Ureter (tissue), 1 donor: Measurements from ENCODE around the gene MPP2. TPM values are rescaled to one million over a fixed set of nuclear protein-coding genes. Genes with fewer than 3 reads are reported as not detected.
"Not testable (repeated sequence)": the region's sequence is repeated elsewhere in the genome, so short reads cannot be mapped to it uniquely, and the experiment has no call there.

Source experiments
- DNase-seq: peaks from one replicate; pipeline ENCODE4 v3.0.0-alpha.2; 2020; ENCODE audit warnings: low spot score
- total RNA-seq: library from RNA; stranded (reverse); gene quantifications from one replicate; pipeline ENCODE4 v1.2.4, GENCODE V29; 2023
- donor health status: DM: yes; HTN: yes; CAD: no.

Gene MPP2
- total RNA-seq, 1 donor from 2014 or later = 9.8 TPM

- no peak for DNase-seq
Observed at GRCh38 chr17:43901861-43902589, 5.3 kb downstream of the MPP2 start.

- DNase-seq = no peak
Observed at GRCh38 chr17:43900858-43901754, 6.2 kb downstream of the MPP2 start.

GRCh38 chr17:43900183-43900857, 7.0 kb downstream of the MPP2 start:
- peak; percentile 82 for DNase-seq

- no peak for DNase-seq
Observed at GRCh38 chr17:43898446-43898845, 8.9 kb downstream of the MPP2 start.

- DNase-seq = no peak
Observed at GRCh38 chr17:43897831-43898230, 9.5 kb downstream of the MPP2 start.

- DNase-seq = not testable (repeated sequence)
Observed at GRCh38 chr17:43894494-43894893, 12.8 kb downstream of the MPP2 start.

- DNase-seq = no peak
Observed at GRCh38 chr17:43892647-43892952, 14.7 kb downstream of the MPP2 start.

GRCh38 chr17:43891851-43892646, 15.3 kb downstream of the MPP2 start:
- DNase-seq = no peak

GRCh38 chr17:43890240-43890639, 17.1 kb downstream of the MPP2 start:
- no peak for DNase-seq

GRCh38 chr17:43888548-43888947, 18.8 kb downstream of the MPP2 start:
- DNase-seq = no peak

- DNase-seq = no peak
Observed at GRCh38 chr17:43882761-43883415, 24.4 kb downstream of the MPP2 start.

- DNase-seq = no peak
Observed at GRCh38 chr17:43881758-43882505, 25.4 kb downstream of the MPP2 start.

GRCh38 chr17:43881181-43881580, 26.2 kb downstream of the MPP2 start:
- no peak for DNase-seq

GRCh38 chr17:43880420-43880991, 26.8 kb downstream of the MPP2 start:
- no peak for DNase-seq

- no peak for DNase-seq
Observed at GRCh38 chr17:43879723-43880419, 27.5 kb downstream of the MPP2 start.

- peak; percentile 80 for DNase-seq
Observed at GRCh38 chr17:43878260-43879175, 28.8 kb downstream of the MPP2 start.

- DNase-seq = no peak
Observed at GRCh38 chr17:43877451-43878155, 29.7 kb downstream of the MPP2 start.

- no peak for DNase-seq
Observed at GRCh38 chr17:43877031-43877430, 30.3 kb downstream of the MPP2 start.
